Esophagus muscularis mucosa (tissue), 4 donors: ENCODE measurements around the gene ATP4A. TPM values are rescaled to one million over a fixed set of nuclear protein-coding genes. Genes with fewer than 3 reads are reported as not detected.

Experiments used
- DNase-seq: peaks from one replicate; pipeline ENCODE4 v3.0.0-alpha.2; 2017; ENCODE audit errors: extremely low spot score
- H3K27ac ChIP-seq, 4 donors: fragments of 200-600 bp; sonication (generic); replicated peaks in 1 of 4; 1 replicate in 3 of 4; 2 replicates in 1 of 4; pipeline ENCODE4 v1.5.1; 2016 to 2019; ENCODE audit warnings: mild to moderate bottlenecking in 1 of 4
- H3K27me3 ChIP-seq, 4 donors: fragments of 200-600 bp; sonication (generic); one replicate each; pipeline versions ENCODE4 v1.5.1 to v1.6.0; 2016 to 2019
- H3K36me3 ChIP-seq, 4 donors: fragments of 200-600 bp; sonication (generic); one replicate each; pipeline ENCODE4 v1.5.1; 2016 to 2019
- H3K4me1 ChIP-seq, 4 donors: fragments of 200-600 bp; sonication (generic); one replicate each; pipeline ENCODE4 v1.5.1; 2016 to 2019
- H3K4me3 ChIP-seq, 4 donors: fragments of 200-600 bp; sonication (generic); 1 replicate in 2 of 4; 2 replicates in 2 of 4; pipeline ENCODE4 v1.5.1; 2016 to 2019; ENCODE audit warnings: mild to moderate bottlenecking in 4 of 4, moderate library complexity in 1 of 4
- H3K9me3 ChIP-seq, 4 donors: fragments of 200-600 bp; sonication (generic); 1 replicate in 3 of 4; 2 replicates in 1 of 4; pipeline ENCODE4 v1.5.1; 2016 to 2019
- EP300 ChIP-seq: sonication (generic); formaldehyde crosslinking; IDR thresholded peaks from one replicate; pipeline ENCODE4 v1.6.1; 2017; ENCODE audit warnings: antibody characterized with exemption
- POLR2A ChIP-seq: fragments of 450-650 bp; IDR thresholded peaks from one replicate; pipeline ENCODE4 v1.6.1; 2017; ENCODE audit warnings: antibody characterized with exemption, moderate library complexity, mild to moderate bottlenecking, low read depth
- POLR2AphosphoS5 ChIP-seq, 2 donors: sonication (generic); formaldehyde crosslinking; IDR thresholded peaks; one replicate each; pipeline ENCODE4 v1.6.1; 2017; ENCODE audit warnings: antibody characterized with exemption in 2 of 2
- WGBS: methylation state at CpG from one replicate; pipeline ENCODE4 v1.1.5; 2018; 5-methylcytosine and 5-hydroxymethylcytosine counted together
- intact Hi-C: fragments of 100-400 bp; cut with DNase I; formaldehyde crosslinking; loops from one replicate; pipeline ENCODE4 v1.15.1; 2023
- total RNA-seq, 4 donors: library from RNA; depleted of rRNA; stranded (reverse); fragments of >200 nt; gene quantifications; one replicate each; pipeline versions ENCODE4 v1.1.0 to v1.2.1, GENCODE V29; 2016
- TF ChIP-seq, protein P1 (sequence below), 3 experiments: fragments of 200-600 bp in 2 of 3; fragments of 450-650 bp in 1 of 3; sonication (generic) in 2 of 3; IDR thresholded peaks; one replicate each; pipeline ENCODE4 v1.5.1; 2017 to 2019; ENCODE audit warnings: antibody characterized with exemption in 3 of 3, mild to moderate bottlenecking in 2 of 3, moderate library complexity in 1 of 3

Gene ATP4A
- total RNA-seq, 4 donors from 2014 or later, result not detected

DNA sequence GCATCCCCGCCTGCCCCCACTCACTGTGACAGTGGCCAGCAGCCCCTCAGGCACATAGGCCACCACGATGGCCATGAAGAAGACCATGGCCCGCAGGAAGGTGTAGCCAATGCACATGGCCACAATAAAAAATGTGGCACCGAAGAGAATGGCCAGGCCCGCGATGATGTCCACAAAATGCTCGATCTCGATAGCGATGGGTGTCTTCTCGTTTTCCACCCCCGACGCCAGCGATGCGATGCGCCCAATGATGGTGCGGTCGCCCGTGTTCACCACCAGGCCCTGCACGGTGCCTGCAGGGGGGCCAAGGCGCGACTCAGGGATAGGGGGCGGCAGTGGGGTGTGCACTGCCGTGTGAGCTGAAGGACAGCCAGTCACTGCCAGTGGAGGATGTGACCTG is 3.7 kb downstream of the ATP4A start:
- H3K9me3 ChIP-seq, result no peaks in the 10 kb centered on the region
- H3K27me3 ChIP-seq, result peaks cover 4 to 85% (median 18%) of the 10 kb centered on the region in 4 donors
- no peak overlapping the region for H3K27ac ChIP-seq
- TF ChIP-seq POLR2AphosphoS5 (IDR thresholded peaks at IDR 0.05) (no peak), EP300 (no peak), POLR2A (no peak)
- H3K36me3 ChIP-seq, result no peaks in the 10 kb centered on the region
- intact Hi-C loops, result no loop called here
- H3K4me3 ChIP-seq, result no peak overlapping the region
- 85% methylated on average over 23 of the region's 23 CpGs for WGBS
- no peak for DNase-seq
- H3K4me1 ChIP-seq, result peaks cover 7 to 15% (median 15%) of the 10 kb centered on the region in 4 donors

DNA sequence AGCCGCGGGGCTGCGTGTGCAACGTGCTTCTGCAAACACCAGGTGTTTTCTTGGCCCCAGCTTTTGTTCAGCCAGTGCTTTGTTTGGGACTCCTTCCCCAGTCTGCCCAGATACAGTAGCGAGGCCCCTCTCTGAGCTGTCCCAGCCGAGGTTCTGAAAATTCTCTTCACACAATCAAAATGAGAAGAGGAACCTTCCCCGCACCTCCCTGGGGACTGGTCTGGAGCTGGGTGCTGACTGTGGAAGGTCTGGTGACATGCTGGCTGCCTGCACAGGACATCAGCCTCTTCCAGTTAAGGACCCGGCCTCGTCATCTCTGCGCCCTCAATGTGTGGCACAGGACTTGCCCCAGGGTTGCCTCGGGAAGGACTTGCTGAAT is 4.2 kb downstream of the ATP4A start:
- H3K9me3 ChIP-seq, result no peaks in the 10 kb centered on the region
- TF ChIP-seq EP300 (no peak), POLR2AphosphoS5 (IDR thresholded peaks at IDR 0.05) (no peak), POLR2A (no peak)
- TF ChIP-seq, protein P1, sequence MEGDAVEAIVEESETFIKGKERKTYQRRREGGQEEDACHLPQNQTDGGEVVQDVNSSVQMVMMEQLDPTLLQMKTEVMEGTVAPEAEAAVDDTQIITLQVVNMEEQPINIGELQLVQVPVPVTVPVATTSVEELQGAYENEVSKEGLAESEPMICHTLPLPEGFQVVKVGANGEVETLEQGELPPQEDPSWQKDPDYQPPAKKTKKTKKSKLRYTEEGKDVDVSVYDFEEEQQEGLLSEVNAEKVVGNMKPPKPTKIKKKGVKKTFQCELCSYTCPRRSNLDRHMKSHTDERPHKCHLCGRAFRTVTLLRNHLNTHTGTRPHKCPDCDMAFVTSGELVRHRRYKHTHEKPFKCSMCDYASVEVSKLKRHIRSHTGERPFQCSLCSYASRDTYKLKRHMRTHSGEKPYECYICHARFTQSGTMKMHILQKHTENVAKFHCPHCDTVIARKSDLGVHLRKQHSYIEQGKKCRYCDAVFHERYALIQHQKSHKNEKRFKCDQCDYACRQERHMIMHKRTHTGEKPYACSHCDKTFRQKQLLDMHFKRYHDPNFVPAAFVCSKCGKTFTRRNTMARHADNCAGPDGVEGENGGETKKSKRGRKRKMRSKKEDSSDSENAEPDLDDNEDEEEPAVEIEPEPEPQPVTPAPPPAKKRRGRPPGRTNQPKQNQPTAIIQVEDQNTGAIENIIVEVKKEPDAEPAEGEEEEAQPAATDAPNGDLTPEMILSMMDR (IDR thresholded peaks at IDR 0.05), result no peak
- no peak overlapping the region for H3K4me3 ChIP-seq
- no peak for DNase-seq
- H3K27ac ChIP-seq, result no peak overlapping the region
- intact Hi-C loops, result no loop called here
- peaks cover 7 to 15% (median 15%) of the 10 kb centered on the region in 4 donors for H3K4me1 ChIP-seq
- peaks cover 4 to 79% (median 18%) of the 10 kb centered on the region in 4 donors for H3K27me3 ChIP-seq
- WGBS, result 60% methylated on average over 10 of the region's 11 CpGs
- no peaks in the 10 kb centered on the region for H3K36me3 ChIP-seq

- H3K27me3 ChIP-seq, result peaks cover 4 to 75% (median 18%) of the 10 kb centered on the region in 4 donors
- TF ChIP-seq, protein P1 (IDR thresholded peaks at IDR 0.05), result no peak
- TF ChIP-seq EP300 (no peak), POLR2A (no peak), POLR2AphosphoS5 (IDR thresholded peaks at IDR 0.05) (no peak)
- intact Hi-C loops, result no loop called here
- peaks cover 7 to 15% (median 15%) of the 10 kb centered on the region in 4 donors for H3K4me1 ChIP-seq
- no peaks in the 10 kb centered on the region for H3K9me3 ChIP-seq
- H3K27ac ChIP-seq, result no peak overlapping the region
- no peaks in the 10 kb centered on the region for H3K36me3 ChIP-seq
- 51% methylated on average over 14 of the region's 53 CpGs for WGBS
- no peak for DNase-seq
- peak overlapping the region; percentile 42 to 57 (median 44) for H3K4me3 ChIP-seq
Observed at GRCh38 chr19:35558400-35559280, 4.8 kb downstream of the ATP4A start.

- peaks cover 4 to 67% (median 18%) of the 10 kb centered on the region in 4 donors for H3K27me3 ChIP-seq
- 6% methylated on average over 40 of the region's 60 CpGs for WGBS
- TF ChIP-seq EP300 (no peak), POLR2A (no peak)
- TF ChIP-seq, protein P1 (IDR thresholded peaks at IDR 0.05), result no peak
- H3K9me3 ChIP-seq, result no peaks in the 10 kb centered on the region
- H3K27ac ChIP-seq, result no peak overlapping the region
- peak overlapping the region; percentile 42 to 57 (median 44) for H3K4me3 ChIP-seq
- H3K36me3 ChIP-seq, result no peaks in the 10 kb centered on the region
- intact Hi-C loops, result no loop called here
- H3K4me1 ChIP-seq, result peaks cover 7 to 15% (median 15%) of the 10 kb centered on the region in 4 donors
- DNase-seq, result no peak
Observed at GRCh38 chr19:35557539-35558399, 5.7 kb downstream of the ATP4A start.
